Adrenal gland (tissue), 5 donors: ENCODE results near the gene TBX4.

Experiments
- CTCF ChIP-seq, 6 experiments: fragments of 450-650 bp in 4 of 6; fragments of 200-600 bp in 2 of 6; sonication (generic) in 1 of 6; IDR thresholded peaks; 1 replicate in 5 of 6; 2 replicates in 1 of 6; pipeline versions ENCODE4 v1.5.1 to v1.8.0; 2016 to 2021; ENCODE audit warnings: antibody characterized with exemption in 6 of 6, mild to moderate bottlenecking in 2 of 6, moderate library complexity in 1 of 6
- POLR2A ChIP-seq, 2 donors: fragments of 450-650 bp; IDR thresholded peaks; one replicate each; pipeline ENCODE4 v1.6.1; 2017; ENCODE audit warnings: antibody characterized with exemption in 2 of 2, mild to moderate bottlenecking in 2 of 2, moderate library complexity in 1 of 2
- donor health status: DM: no; HTN: no; CAD: no.

- no peak for TF ChIP-seq CTCF (IDR thresholded peaks at IDR 0.05)
- no peak for TF ChIP-seq POLR2A (IDR thresholded peaks at IDR 0.05)
Observed at GRCh38 chr17:61450641-61451537, 1.3 kb upstream of the TBX4 start.
